Fibroblast of pulmonary artery (primary cell): ENCODE measurements around the gene SMYD3.
A peak's percentile ranks its signal among the peaks of the same experiment; 100 is the strongest.

Experiments used
- DNase-seq: peaks from one replicate; pipeline ENCODE4 v3.0.0-alpha.2; 2010; ENCODE audit warnings: low read depth
- H3K4me3 ChIP-seq: replicated peaks from 2 replicates; pipeline ENCODE4 v1.5.1; 2011; ENCODE audit warnings: low read depth, mild to moderate bottlenecking, control low read depth, low read length, moderate library complexity
- TF ChIP-seq, protein P1 (sequence below): IDR thresholded peaks from 2 replicates; pipeline ENCODE4 v1.5.1; 2011; ENCODE audit warnings: mild to moderate bottlenecking, control low read depth, low read length, inconsistent platforms; ENCODE audit errors: missing control alignments

The SMYD3 gene

DNA sequence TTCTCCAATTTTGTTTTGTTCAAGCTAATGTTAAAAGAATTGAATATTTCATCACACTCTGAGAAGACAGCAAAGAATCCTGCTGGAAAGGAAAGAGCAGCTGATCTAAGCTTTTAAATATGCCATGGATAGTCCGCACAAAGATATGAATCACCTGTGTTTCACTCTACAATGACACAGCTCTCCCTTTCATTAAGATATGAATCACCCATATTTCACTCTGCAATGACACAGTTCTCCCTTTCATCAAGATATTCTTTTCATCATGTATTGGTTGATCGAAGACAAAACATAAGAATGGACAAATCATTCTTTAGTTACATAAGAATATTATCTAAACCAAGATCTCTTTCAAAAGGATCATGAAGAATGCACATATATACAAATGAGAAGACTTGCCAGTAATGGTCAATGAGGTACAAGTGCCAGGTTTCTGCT lies 367.3 kb downstream of the SMYD3 start:
- peak; percentile 68 for DNase-seq
- H3K4me3 ChIP-seq: no peak overlapping the region
- TF ChIP-seq, protein P1, sequence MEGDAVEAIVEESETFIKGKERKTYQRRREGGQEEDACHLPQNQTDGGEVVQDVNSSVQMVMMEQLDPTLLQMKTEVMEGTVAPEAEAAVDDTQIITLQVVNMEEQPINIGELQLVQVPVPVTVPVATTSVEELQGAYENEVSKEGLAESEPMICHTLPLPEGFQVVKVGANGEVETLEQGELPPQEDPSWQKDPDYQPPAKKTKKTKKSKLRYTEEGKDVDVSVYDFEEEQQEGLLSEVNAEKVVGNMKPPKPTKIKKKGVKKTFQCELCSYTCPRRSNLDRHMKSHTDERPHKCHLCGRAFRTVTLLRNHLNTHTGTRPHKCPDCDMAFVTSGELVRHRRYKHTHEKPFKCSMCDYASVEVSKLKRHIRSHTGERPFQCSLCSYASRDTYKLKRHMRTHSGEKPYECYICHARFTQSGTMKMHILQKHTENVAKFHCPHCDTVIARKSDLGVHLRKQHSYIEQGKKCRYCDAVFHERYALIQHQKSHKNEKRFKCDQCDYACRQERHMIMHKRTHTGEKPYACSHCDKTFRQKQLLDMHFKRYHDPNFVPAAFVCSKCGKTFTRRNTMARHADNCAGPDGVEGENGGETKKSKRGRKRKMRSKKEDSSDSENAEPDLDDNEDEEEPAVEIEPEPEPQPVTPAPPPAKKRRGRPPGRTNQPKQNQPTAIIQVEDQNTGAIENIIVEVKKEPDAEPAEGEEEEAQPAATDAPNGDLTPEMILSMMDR: no peak

DNA sequence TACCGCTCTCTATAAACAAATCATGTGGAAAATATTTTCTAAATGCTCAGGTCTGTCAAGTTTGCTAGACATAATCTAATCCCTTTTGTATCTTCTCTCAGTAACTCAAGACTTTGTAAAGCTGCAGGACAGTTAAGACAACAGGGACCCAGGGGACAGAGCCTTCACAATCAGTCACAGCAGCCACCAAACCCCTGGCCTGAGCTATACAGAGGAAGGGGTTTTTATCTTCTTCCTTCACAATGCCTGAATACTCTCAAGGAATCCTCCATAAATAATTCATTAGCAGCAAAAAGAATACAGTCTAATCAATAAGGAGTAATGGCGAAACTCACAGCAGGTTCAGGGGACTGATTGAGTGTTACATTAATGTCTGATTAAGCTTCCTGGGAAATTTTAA lies 368.3 kb downstream of the SMYD3 start:
- DNase-seq: no peak
- TF ChIP-seq, protein P1: no peak
- no peak overlapping the region for H3K4me3 ChIP-seq

DNA sequence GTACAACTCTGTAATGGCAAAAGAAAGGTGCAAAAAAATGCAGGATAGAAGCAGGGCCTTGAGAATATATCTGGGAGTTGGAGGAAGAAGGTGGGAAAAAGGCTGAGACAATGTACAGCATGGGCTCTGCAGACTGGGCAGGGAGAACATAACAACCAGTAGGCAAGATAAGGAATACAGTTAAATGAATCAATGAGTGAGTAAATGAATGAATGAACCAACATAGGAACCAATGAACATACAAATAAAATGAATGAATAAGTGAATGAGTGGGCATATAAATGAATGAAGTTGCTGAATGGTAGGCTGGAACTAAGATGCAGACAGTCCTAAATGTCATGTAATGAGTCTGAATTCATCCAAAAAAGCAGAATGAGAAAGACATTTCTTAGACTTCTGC lies 370.6 kb downstream of the SMYD3 start:
- no peak overlapping the region for H3K4me3 ChIP-seq
- no peak for DNase-seq
- TF ChIP-seq, protein P1: no peak

DNA sequence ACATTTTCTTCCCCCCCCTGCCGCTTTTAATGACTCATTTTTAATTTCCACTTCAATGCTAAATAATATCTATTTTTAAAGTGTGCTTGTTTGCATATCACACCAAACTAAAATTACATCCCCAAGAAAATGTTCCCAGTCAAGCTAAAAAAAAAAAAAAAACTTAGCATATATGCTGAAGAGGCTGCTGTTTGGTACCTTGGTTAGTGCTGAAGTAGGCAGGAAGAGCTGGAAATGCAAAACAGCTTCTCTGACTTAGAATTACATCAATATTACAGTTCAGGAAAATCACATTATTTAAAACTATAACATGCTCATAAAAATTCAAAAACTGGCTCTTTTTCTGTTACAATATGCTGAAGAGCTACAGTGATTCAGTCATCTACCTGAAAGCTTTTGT lies 372.3 kb downstream of the SMYD3 start:
- no peak for DNase-seq
- no peak overlapping the region for H3K4me3 ChIP-seq
- TF ChIP-seq, protein P1: no peak

DNA sequence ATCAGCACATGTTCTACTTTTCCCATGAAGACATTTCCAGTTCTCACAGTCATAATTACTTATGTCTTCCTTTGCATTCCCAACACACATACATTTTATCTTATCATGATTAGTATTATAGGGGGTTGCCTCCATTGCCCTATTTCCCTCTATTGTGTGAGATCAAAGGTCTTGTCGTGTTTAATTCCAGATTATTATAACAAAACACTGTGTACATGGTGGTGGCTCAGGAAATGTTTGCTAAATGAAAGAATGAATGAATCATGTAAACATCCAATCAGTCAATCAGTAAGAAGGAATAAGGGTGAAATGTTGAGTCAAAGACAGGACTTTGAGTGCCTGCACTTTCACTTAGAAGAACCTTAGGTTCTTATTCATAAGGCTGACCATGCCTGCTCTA lies 376.0 kb downstream of the SMYD3 start:
- H3K4me3 ChIP-seq: no peak overlapping the region
- TF ChIP-seq, protein P1: no peak
- no peak for DNase-seq

DNA sequence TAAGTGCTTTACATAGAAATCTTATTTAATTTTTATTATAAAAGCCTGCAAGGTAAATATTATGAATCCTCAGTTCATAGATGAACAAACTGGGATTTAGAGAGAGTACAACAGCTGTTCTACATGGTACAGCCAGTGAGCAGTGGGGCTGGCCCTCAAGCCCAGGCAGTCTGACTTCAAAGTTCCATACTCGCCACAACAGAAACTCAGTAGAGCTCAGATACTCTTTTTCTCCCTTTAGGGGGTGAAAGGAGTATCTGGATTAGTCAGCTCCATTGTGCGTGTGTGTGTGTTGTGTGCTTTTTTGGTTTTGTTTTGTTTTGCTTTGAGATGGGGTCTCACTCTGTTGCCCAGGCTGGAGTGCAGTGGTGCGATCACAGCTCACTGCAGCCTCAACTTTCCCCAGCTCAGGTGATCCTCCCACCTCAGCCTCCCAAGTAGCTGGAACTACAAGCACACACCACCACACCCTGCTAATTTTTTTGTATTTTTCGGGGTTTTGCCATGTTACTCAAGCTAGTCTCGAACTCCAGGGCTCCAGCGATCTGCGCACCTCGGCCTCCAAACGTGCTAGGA lies 378.5 kb downstream of the SMYD3 start:
- no peak overlapping the region for H3K4me3 ChIP-seq
- no peak for DNase-seq
- TF ChIP-seq, protein P1: no peak

DNA sequence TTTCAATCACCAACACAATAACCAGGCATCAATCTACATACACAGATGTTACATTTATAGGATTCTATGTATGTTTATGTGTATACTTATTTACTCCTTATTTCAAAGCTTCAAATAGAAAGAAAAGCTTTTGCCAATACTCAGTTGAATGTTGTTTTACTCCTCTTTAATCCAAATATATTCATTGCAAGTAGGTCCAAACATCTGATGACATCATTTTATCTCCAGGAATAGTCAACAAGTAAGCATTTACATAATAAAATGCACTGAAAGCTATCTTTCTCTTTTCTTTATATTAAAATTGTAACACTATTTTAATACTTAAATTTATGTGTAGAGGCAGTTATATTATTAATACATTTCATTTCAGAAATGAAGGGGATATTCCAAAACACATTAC lies 380.5 kb downstream of the SMYD3 start:
- TF ChIP-seq, protein P1: no peak
- no peak overlapping the region for H3K4me3 ChIP-seq
- no peak for DNase-seq
